ENCODE results near the gene YKT6. TPM values are rescaled to one million over a fixed set of nuclear protein-coding genes. Genes with fewer than 3 reads are reported as not detected.

Gene YKT6
- total RNA-seq (10 to 100 TPM; 64.8 to 66.7 TPM), polyA plus RNA-seq (10 to 100 TPM; 31.6 to 37.0 (median 34.2) TPM), total RNA-seq (64.3 to 141 (median 78.3) reads per million in 6 experiments)

DNA sequence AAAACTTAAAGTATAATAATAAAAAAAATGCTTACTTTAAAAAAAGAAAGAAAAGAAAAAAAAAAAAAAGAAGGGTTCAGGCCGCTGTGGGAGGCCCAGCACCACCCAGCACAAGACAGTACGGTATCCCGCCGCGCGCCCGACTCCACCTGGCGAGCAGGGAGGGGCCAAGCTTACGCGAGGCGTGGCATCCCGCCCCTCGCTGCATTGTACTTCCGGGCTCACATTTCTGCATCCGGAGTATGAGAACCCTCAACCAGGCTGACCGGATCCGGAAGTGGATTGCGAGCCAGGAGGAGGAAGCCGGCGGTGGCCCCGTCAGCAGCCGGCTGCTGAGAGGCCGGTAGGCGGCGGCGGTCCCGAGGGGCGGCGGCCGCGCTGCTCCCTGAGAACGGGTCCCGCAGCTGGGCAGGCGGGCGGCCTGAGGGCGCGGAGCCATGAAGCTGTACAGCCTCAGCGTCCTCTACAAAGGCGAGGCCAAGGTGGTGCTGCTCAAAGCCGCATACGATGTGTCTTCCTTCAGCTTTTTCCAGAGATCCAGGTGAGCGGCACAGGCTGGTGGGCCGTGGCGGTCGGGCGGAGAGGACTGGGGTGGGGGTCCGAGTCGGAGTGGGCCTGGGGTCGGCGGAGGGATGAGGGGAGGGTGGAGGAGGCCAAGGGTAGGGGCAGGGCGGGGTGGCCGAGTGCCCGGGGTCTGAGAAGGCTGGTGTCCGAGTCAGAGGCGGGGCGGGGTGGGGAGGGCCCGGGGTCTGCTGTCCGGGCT, at the start of gene YKT6:
Gene YKT6 (plus strand): TSS at position 280 of the 763 bp plus-strand sequence. CDS start 158 bp downstream, at position 438.
- DNase-seq (peak; percentile 83 to 97 (median 92)), ATAC-seq (peak; percentile 97 to 99)
- H3K27me3 Mint-ChIP-seq, result peaks cover 0 to 5% (median 0%) of the 10 kb centered on the region in 5 donors
- H3K4me1 Mint-ChIP-seq, result peaks cover 22 to 38% (median 28%) of the 10 kb centered on the region in 4 donors
- H3K4me3 Mint-ChIP-seq, result peak within 1 kb of the TSS; percentile 78 to 92 (median 84)
- peaks cover 0 to 19% (median 4%) of the 10 kb centered on the region in 3 donors for H3K36me3 Mint-ChIP-seq
- no peaks in the 10 kb centered on the region for H3K9me3 Mint-ChIP-seq
- POLR2A ChIA-PET, result interaction anchor here (0.6 to 1.8 kb wide), 13 partner anchors 12 to 381 kb away, joined by 3 to 11 read pairs (median 4); partner anchors contain the start of genes DBNL, NUDCD3 and TMED4
- peak within 1 kb of the TSS; percentile 23 to 91 (median 76) for H3K27ac Mint-ChIP-seq

- DNase-seq (no peak), ATAC-seq (no peak)
- H3K27me3 Mint-ChIP-seq, result no peaks in the 10 kb centered on the region
- H3K9me3 Mint-ChIP-seq, result no peaks in the 10 kb centered on the region
- POLR2A ChIA-PET, result interaction anchor here (0.6 kb wide), 1 partner anchor 337 kb away, joined by 4 read pairs; no protein-coding TSS in a partner anchor
- H3K4me1 Mint-ChIP-seq, result no peaks in the 10 kb centered on the region
- no peak overlapping the region for H3K27ac Mint-ChIP-seq
- H3K36me3 Mint-ChIP-seq, result no peaks in the 10 kb centered on the region
- no peak overlapping the region for H3K4me3 Mint-ChIP-seq
Measured at GRCh38 chr7:44151956-44152355, 48.8 kb upstream of the YKT6 start.

DNA sequence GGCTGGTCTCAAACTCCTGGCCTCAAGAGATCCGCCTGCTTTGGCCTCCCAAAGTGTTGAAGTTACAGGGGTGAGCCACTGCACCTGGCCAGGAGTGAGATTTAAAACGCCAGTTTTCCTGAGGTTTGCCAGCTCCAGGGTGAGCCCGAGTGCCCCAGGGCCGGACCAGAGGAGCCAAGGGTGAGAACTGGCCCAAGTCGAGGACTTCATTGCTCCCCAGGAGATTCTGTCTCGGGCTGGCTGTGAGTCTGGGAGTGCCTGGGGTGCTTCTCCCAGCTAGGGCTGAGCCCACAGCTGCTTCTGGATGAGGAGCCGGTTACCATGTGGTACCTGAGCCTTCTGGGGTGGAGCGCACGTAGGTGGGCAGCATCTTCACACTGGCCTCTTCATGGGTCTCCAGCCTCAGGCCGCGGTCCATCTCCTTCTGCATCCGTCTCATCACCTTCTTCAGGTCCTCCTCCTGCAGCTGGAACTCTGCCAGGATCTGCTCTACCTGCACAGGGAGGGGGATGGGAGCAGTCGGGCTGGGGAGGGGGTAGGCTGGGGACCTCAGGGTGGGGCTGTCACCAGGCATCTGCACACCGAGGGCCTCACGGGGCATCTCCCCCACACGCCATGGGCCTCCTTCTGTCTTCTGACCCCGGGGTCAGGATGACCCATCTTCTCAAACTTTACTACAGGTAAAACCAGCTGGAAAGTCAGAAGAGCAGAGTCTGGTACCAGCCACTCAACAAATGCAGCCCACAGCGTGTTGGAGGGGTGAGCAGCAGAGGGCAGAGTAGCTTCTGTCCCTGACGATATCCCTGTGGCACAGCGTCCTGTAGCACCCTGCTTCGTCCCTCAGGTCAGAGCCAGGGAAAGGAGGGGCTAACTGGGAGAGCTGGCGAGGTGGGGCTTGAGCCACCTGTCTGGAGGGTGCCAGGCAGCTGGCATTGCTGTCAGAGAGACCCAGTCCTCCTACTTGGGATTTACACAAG, 47.5 kb upstream of the YKT6 start:
- ATAC-seq, result no peak
- Mint-ChIP-seq H3K4me1 (no peaks in the 10 kb centered on the region), H3K9me3 (no peaks in the 10 kb centered on the region), H3K27ac (no peak overlapping the region), H3K27me3 (no peaks in the 10 kb centered on the region), H3K4me3 (no peak overlapping the region), H3K36me3 (no peaks in the 10 kb centered on the region)
- POLR2A ChIA-PET, result no interaction called here
- peak in 1 of 10 donors; percentile 41 for DNase-seq

DNA sequence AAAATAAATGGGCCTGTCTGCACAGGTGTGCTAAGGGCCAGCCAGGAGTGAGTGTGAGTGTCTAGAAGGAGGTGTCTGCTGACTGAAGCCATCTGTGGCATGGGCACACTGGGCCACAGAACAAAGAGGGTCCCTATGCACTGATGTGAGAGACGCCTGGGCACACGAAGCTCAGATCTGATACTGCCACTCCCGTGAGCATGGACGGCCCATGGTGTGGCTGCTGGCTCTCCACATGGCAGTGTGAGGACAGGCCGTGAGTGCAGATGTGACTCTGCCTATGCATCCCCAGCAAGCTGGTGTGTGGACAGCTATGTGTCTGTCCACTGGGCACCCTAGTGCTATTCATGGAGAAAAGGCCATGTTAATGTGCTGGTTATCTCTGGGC, 46.8 kb upstream of the YKT6 start:
- POLR2A ChIA-PET, result no interaction called here
- Mint-ChIP-seq H3K27me3 (no peaks in the 10 kb centered on the region), H3K36me3 (no peaks in the 10 kb centered on the region), H3K4me3 (no peak overlapping the region), H3K27ac (no peak overlapping the region), H3K4me1 (no peaks in the 10 kb centered on the region), H3K9me3 (no peaks in the 10 kb centered on the region)
- peak in 1 of 10 donors; percentile 45 for DNase-seq
- ATAC-seq, result no peak

- Mint-ChIP-seq H3K4me3 (no peak overlapping the region), H3K27me3 (no peaks in the 10 kb centered on the region), H3K36me3 (no peaks in the 10 kb centered on the region), H3K27ac (no peak overlapping the region), H3K9me3 (no peaks in the 10 kb centered on the region), H3K4me1 (no peaks in the 10 kb centered on the region)
- DNase-seq (peak in 1 of 10 donors; percentile 4), ATAC-seq (no peak)
- POLR2A ChIA-PET, result no interaction called here
Measured at GRCh38 chr7:44154703-44155102, 46.1 kb upstream of the YKT6 start.

DNA sequence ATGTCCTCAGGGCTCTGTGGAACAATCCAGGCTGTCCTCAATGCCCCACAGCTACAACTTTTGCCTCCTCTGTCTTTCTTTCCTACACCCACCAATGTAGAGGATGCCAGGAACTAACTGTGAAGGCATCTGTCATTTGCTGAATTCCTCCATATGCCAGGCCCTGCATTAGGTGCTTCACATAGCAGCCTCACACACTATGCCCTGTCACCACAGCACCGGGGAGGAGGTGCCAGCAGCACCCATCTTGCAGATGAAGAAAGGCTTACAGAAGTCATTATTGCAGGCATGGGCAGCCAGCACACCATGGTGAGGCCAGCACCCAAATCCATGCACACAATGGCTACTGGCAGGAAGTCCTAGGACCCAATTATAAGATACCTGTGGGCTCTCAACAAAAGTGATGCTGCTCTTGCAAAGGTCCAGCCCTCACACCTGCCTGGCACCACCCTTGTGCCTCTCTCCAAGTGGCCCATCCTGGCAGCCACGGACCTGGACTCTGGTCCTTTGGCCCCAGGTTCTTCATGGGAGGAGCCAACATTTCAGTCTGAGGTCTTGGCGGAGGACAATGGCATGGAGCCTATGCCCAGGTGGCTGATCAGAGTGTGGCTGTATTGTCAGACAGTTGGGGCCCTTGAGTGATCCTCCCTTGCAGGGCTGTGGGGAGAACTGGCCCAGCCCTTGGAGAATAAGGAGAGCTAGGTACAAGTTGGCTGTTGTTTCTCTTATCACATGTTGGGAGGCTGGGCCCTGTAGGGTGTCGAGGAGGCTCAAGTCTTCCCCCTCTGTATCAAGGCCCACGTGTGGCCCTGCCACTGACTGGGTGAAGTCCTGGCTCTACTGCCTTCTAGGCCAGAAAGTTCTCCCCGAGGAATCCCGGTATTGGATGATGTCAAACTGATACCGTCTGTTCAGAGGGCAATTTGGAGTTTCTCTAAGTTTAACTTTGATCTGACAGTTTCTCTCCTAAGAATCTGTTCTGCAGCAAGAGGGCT, 45.3 kb upstream of the YKT6 start:
- no peaks in the 10 kb centered on the region for H3K9me3 Mint-ChIP-seq
- H3K27ac Mint-ChIP-seq, result no peak overlapping the region
- ATAC-seq (no peak), DNase-seq (peak in 1 of 10 donors; percentile 3)
- no peak overlapping the region for H3K4me3 Mint-ChIP-seq
- H3K27me3 Mint-ChIP-seq, result no peaks in the 10 kb centered on the region
- no peaks in the 10 kb centered on the region for H3K36me3 Mint-ChIP-seq
- POLR2A ChIA-PET, result no interaction called here
- H3K4me1 Mint-ChIP-seq, result no peaks in the 10 kb centered on the region

DNA sequence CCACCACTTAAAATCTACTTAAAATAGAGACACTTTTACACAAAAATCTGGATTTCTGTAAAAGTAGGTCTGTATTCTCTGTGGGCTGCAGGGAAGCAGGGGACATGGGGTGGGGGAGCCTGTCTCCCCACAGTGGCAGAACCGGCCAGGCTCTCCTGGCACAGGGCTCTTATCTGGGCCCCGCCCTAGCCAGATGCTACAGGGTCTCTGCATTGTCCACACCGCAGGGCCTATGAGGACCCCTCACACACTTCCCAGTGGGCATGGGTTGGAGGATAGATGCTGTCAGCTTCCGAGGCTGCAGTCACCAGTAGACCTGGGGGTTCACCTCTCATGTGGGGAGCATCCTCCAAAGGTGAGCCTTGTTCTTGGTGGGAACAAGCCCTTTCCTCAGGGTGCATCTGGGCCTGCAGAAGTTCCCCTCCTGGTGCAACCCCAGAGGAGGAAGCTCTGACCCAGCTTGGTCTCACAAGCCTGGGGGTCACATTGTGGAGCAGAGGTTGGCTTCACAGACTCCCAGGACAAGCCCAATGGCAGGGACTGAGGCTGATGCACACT, 44.2 kb upstream of the YKT6 start:
- POLR2A ChIA-PET, result no interaction called here
- H3K4me1 Mint-ChIP-seq, result no peaks in the 10 kb centered on the region
- H3K36me3 Mint-ChIP-seq, result no peaks in the 10 kb centered on the region
- DNase-seq (peak in 1 of 10 donors; percentile 15), ATAC-seq (no peak)
- no peak overlapping the region for H3K27ac Mint-ChIP-seq
- no peak overlapping the region for H3K4me3 Mint-ChIP-seq
- H3K27me3 Mint-ChIP-seq, result no peaks in the 10 kb centered on the region
- H3K9me3 Mint-ChIP-seq, result no peaks in the 10 kb centered on the region

- H3K36me3 Mint-ChIP-seq, result no peaks in the 10 kb centered on the region
- no peak overlapping the region for H3K4me3 Mint-ChIP-seq
- H3K27me3 Mint-ChIP-seq, result peaks cover 0 to 4% (median 0%) of the 10 kb centered on the region in 5 donors
- DNase-seq (peak in 1 of 10 donors; percentile 22), ATAC-seq (no peak)
- no peaks in the 10 kb centered on the region for H3K4me1 Mint-ChIP-seq
- H3K27ac Mint-ChIP-seq, result peak overlapping the region in 1 of 10 donors; percentile 9
- H3K9me3 Mint-ChIP-seq, result no peaks in the 10 kb centered on the region
- POLR2A ChIA-PET, result no interaction called here
Measured at GRCh38 chr7:44157116-44158080, 43.4 kb upstream of the YKT6 start.

DNA sequence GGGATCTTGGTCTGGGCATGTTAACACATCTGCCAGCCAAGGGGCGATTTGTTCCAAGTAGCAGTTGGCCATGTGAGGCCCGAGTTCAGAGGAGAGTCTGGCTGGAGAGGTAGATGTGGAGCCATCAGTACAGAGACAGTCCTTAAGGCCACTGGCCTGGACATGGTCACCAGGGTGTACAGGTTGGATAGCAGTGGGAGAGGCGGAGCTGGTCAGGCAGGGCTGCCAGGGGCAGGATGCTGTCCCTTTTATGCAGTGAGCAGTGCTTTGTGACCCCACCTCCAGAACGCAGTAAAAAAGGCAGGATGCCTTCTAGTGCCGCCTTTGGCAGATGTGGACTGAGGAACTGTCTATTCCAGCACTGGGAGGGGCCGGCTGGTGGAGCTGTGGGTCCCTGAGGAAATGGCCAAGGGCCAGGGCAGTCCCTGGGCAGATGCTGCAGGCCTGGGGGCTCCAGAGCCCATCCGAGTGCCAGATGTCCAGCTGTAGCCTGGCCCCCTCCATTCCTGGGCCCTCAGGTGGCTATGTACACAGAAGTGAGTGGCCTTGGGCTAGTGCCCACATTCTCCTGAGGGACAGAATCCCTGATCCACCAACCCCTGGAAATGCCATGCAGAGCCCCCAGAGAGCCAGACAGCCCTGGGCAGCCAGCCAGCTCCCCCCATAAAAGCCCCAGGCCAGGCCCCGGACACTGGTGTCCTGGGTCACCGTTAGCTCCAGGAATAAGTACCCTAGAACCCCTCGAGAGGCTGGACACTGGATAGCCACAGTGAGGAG, 42.5 kb upstream of the YKT6 start:
- no peaks in the 10 kb centered on the region for H3K9me3 Mint-ChIP-seq
- DNase-seq (no peak), ATAC-seq (no peak)
- H3K36me3 Mint-ChIP-seq, result no peaks in the 10 kb centered on the region
- peaks cover 0 to 4% (median 0%) of the 10 kb centered on the region in 5 donors for H3K27me3 Mint-ChIP-seq
- no peak overlapping the region for H3K4me3 Mint-ChIP-seq
- no peaks in the 10 kb centered on the region for H3K4me1 Mint-ChIP-seq
- H3K27ac Mint-ChIP-seq, result peak overlapping the region in 1 of 10 donors; percentile 9
- POLR2A ChIA-PET, result no interaction called here

DNA sequence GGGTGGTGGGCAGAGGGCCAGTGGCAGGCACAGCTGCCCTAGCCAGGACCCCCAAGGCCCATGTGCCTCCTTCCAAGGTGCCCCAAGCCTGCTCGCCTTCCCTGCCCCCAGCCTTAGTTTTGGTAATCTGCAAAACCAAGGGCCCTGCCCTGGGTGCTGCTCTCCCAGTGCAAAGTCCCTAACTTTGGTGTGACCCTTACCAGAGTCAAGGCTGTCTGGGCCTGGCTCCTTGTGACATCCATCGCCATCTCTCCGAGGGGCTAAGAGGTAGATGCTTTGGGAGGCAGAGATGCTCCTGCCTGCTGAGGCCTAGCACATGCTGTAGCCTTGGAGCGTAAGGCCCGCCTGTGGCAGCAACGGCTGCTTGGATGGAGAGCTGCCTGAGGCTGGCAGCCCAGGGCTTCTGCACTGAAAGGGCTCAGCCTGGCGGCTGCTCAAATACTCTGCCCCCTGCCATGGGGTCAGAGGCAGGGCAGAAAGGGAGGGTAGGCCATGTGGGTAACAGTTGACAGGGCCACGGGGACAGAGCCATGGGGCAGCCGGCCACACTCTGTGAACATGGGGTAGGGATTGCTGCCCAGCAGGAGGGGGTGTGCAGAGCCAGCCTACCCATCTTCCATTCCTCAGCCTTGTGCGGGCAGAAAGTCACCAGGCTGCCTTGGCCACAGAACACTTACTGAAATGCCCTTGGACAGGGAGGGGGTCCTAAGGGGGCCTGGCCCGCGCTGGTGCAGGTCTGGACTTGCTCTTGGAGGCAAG, 41.7 kb upstream of the YKT6 start:
- DNase-seq (no peak), ATAC-seq (no peak)
- POLR2A ChIA-PET, result no interaction called here
- Mint-ChIP-seq H3K27me3 (peaks cover 0 to 4% (median 0%) of the 10 kb centered on the region in 5 donors), H3K4me1 (no peaks in the 10 kb centered on the region), H3K27ac (no peak overlapping the region), H3K36me3 (peaks cover 0 to under 1% (median 0%) of the 10 kb centered on the region in 3 donors), H3K4me3 (no peak overlapping the region), H3K9me3 (peaks cover 0 to 3% (median 0%) of the 10 kb centered on the region in 9 donors)
